Inflammatory macrophage treated with lipopolysaccharide for 4 hours (primary cell): Measurements from ENCODE around the gene NWD2.

Source experiments
- DNase-seq: peaks from one replicate; pipeline ENCODE4 v3.0.0-alpha.2; 2020

NWD2 gene

DNA sequence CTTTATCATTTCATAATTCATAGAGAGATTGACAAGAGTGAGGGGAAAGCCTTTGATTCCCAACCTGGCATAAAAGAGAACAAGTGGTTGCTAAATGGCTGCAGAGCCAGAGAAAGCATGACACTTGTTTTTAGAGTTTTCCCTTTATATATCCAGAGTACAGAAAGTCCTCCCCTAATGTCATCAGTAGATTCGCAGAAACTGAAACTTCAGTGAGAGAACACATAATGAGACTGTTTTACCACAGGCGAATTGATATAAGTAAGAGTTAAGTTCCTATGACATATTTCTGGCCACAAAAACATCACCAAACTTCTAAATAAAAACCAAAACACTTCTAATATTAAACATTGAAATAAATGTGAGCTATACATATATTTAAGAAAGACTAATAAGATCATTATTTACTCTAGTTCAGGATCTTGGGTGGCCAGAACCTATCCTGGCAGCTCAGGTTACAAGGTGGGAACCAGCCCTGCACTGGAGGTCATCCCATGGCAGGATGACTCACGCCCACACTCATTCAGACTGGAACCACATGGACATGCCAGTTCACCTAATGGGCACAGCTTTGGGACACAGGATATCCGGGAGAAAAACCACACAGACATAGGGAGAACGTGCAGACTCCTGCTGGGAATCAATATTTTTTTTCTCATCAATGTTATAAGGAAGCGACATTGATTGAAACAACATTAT lies 35.5 kb downstream of the NWD2 start:
- DNase-seq = no peak

DNA sequence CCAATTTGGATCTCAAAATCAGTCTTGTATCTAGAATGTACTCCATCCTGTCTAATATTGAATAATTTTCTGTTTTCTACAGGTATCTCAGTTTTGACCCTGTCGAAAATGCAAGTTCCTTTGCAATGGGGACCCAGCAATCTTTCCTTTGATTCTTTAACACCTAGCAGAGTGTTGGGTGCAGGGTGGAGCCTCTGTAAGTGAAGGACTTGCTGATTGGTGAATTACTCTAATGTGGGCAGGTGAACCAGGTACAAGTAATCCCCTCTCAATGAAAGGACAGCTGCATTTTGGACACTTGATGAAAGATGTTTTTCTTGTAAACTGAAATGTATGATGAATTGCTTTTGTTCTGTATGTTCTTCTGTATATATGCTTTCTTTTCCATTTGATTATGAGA lies 54.9 kb downstream of the NWD2 start:
- no peak for DNase-seq

DNA sequence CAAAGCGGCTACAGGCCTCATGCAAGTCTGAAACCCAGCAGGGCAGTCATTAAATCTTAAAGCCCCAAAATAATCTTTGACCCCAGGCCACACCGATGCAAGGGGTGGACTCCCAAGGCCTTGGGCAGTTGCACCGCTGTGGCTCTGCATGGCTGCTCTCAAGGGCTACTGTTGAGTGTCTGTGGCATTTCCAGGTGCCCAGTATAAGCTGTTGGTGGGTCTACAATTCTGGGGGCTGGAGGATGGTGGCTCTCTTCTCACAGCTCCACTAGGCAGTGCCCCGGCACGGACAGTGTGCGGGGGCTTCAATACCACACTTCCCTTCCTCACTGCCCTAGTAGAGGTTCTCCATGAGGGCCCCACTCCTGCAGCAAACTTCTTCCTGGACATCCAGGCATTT lies 60.1 kb downstream of the NWD2 start:
- DNase-seq = no peak

DNA sequence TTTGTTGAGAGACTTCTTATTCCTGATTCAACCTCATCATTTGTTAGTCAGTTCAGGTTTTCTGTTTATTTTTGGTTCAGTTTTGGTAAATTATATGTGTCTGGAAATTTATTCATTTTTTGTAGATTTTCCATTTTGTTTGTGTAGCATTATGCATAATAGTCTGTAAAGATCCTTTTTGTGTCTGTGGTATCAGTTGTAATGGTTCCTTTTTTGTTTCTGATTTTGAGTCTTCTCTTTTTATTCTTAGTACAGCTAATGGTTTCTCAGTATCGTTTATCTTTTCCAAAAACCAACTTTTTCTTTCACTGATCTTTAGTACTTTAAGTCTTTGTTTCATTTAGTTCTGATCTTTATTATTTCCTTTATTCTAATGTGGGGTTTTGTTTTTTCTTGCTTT lies 61.4 kb downstream of the NWD2 start:
- DNase-seq = no peak

DNA sequence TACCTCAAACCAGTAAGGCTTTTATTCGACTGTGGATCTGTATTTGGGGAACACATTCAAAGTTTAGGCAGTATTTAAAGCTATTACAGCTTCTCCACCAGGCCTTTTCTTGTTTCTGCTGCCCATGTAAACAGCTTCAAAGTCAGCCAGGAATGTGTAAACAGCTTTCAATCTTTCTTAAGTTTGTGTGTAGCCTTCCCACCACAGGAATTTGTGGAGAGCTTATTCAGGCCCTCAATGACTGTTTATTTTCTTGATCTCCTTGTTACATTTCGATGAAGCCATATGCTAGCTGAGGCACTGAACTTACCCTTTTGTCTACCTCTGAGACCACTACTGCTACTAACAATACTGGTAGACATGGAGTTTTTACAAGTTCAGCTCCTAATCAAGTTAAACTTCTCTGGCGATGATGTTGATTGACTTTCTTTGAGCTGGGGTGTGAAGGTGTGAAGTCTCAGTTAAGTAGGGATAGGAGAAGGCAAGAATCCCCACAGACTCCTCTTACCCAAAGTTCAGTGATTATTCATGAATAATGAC lies 72.6 kb downstream of the NWD2 start:
- DNase-seq = no peak

DNA sequence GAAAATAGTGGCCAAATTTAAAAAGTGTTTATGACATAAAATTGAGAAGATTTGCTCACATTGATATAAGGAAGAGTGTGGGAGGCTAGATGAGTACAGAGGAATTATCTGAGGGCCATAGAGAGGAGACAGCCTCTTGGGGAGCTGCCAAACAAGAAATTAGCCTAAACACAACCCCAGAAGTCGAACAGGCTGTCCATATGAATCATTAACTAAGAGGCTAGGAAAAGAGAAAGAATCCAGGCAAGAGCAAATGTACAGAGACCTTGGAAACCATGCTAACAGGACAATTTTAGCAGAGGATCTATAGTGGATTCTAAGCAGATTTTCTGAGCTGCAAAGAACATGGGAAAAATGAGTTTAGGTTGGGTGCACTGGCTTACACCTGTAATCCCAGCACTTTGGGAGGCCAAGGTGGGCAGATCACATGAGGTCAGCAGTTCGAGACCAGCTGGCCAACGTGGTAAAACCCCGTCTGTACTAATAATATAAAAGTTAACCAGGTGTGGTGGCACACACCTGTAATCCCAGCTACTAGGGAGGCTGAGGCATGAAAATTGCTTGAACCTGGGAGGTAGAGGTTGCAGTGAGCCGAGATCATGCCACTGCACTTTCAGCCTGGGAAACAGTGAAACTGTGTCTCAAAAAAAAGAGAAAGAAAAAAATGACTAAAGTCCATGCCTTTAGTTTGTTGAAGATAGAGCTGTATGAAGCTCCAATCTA lies 76.1 kb downstream of the NWD2 start:
- no peak for DNase-seq

DNA sequence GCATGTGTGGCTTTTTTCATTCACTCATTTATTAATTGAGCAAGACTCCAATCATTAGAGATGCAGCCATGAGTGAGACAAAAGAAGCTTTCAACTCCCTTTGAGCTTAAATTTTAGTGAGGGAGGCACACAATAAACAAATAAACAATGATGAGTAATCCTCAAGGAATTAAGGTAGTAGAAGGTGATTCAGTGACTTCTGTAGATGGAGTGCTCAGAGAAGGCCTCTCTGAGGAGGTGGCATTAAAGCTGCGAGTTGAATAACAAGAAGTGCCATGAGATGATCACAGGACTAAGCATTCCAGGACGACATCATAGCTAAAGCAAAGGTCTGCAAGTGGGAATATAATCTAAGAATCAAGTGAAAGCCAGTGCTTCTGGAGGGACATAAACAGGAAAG lies 77.6 kb downstream of the NWD2 start:
- no peak for DNase-seq

DNA sequence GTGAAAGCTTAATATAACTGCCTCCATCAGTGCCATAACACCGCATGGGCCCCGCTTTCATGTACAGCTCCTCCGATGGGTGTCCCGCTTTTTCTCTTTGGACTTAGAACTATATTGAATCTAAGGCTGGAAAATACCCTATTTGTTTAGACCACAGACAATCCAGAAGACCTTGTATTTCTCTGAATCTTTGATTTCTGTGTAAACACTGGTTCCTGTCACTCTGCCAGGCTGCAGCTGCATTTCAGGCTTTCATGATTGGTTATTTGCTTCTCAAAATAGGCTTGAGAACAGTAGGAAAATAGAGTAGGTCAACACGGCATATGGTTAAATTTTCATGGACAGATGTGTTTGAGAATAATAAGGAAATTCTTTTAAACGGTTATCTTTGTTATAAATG lies 80.0 kb downstream of the NWD2 start:
- no peak for DNase-seq

DNA sequence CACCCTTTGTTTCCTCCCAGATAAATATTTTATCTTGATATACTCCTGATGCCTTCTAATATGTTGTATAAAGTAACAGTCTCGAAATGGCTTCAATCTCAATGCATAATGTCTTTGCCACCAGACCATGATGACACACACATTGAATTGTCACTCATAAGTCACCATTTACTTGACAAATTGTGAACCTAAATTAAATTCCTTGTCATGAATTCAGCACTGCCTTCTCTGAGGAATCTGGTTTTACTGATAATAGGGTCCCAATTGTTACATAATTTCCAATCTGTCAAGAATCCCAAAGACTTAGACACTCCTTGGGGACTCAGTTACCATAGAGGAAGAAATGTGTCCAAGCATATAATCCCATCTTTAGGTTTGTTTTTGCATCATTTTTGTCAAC lies 82.3 kb downstream of the NWD2 start:
- DNase-seq = no peak

DNA sequence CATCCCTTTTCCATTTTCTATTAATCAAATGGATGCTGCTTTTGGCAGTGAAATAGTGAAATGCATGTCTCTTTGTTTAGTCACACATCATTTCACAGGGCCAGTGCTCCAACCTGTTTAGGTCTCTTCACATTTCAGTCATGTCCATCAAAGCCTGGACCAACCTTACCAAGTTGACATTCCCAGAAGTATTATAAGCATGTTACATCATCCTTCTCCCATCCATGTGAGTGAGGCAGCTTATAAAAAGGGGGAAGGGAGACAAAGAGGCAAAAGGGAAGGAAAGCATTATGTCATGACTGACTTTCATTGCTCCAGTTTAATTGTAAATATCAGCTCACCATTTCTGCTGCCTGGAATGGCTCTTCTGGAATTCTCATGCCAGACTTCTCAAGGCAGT lies 94.4 kb downstream of the NWD2 start:
- no peak for DNase-seq

DNA sequence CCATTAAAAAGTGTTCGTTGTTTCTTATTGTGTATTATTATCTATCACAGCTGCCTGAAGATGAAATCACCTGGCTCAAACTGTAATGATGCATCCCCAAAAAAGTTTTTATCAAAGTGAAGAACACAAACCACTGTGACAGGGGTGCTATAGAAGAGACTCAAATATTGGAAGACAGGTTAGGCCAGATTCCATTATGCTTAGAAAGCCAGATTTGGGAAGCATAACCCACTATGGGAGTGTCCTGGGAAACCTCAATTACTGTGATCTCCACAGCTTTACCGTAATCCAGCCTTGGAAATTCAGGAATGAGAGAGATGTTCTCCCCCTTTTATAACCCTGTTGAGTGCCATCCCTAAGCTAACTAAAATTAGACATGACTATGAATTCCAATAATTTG lies 114.2 kb downstream of the NWD2 start:
- no peak for DNase-seq

DNA sequence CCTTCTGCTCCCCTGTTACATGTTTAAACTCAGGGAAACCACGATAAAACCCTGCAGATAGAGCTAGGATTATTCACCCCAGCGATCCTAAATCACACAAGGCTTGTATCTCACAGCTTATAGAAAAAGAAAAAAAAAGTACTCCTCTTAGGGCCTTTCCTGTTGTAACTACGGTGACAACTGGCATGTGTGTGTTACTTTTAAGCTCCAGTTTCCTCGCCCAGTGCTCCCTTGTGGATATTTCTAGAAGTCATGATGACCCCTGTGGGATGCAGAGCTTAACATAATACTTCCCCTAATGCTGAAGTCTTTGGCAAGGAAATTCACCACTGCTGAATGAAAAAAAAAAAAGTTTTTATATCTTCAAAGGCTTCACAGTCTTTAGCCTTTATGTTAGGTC lies 114.7 kb downstream of the NWD2 start:
- DNase-seq = no peak

DNA sequence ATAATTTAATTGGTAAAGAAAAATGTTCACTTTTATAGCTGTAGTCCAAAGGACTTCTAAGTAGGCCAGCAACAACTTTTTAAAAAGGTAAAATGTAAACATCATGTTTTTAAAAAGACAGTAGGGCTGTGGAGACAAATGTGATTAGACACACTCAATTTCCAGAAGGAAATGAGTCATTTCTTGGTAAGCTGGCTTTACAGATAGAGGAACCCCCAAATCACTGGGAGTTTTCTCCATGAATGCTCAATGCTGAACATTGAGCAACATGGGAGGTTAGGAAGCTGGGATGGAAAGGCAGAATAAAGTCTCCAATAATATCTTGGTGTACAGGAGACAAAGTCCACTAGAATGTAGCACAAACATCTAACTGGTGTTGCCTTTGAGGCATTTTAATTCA lies 121.3 kb downstream of the NWD2 start:
- peak; percentile 57 for DNase-seq

DNA sequence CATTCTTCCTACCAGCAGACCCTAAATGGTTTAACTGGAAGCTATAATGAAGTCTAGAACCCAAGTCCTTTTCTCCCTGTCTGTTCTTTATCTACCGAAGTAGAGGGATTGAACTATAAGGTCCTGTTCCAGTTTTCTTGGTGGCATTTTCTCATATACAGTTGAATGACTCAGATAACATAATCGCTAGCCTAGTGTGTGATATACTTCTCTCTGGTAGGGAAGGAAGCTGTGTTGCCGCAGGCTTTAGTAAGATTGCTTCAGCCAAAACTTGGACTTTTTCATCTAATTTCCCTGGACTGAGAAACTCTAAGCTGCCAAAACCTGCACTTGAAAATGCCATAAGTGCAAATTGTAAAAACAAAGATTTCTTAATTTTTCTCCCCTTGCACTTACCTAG lies 123.4 kb downstream of the NWD2 start:
- peak; percentile 78 for DNase-seq

DNA sequence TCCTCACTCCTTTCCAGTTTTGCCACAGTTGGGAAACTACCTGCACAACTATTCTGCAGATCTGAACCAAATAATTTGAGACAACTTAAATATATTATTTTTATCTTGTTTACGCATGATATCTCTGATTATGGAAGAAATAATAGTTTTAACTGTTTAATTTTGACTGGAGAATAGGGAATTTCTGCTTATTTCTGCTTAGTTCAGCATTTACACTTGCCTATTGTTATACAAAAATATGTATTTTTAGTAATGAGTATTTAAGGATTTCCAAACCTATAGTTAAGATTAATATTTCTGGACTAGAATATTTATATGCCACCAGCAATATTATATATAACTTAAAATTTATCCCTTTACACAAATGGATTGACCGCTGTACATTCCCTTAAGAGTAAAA lies 125.5 kb downstream of the NWD2 start:
- no peak for DNase-seq

DNA sequence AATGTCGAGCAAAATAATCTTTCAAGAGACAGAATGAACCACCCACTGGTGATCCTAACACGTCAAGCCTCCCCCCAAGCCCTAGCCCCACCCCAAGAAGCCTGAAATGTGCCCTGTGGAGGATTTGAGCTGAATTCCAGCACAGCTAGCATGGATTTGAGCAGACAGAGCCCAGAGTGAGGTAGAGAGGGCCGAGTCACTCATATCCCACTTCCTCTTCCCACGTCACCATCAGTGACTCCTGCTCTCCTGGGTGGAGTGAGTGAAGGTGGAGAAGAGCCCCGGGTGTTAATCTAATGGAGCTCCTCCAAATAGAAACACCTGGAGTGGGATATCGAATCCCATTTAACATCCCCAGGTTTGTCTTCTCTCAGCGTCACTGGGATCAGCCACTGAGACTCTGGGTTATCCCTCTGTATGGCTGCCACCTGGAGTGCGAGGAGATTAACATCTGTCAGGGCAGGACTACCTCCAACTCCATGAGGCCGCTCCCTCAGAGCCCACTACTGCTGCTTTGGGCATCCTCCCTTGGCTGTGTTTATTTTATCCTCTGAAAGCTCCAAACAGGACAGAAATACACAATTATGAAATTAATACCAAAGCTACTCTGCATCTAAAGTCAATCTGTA lies 136.6 kb downstream of the NWD2 start:
- DNase-seq = no peak

DNA sequence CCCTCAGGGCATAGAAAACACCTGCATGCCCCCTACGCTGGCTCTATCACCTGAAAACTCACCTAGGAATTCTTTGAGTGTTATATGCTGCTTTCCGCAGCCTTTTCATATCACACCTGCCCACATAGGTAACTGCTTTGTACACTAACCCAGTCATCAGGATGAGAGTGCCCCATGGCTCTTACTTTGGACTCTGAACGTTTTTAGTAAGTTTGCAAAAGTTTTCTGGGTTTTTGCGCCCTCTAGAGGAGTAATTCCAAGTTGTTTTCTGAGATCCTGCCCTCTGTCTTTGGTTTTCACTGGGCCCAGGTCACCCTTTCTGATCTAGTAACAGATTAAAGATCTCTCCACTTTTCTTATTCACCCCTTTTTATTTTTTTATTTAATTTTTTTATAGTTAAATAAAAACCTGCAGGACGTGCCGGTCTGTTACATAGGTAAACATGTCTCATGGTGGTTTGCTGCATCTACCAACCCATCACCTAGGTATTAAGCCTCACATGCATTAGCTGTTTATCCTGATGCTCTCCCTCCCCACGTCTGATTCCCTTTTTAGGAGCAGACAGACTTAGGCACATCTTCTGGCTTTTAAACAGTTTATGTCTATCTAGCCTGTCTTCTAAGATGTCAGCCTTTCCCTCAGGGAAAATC lies 139.2 kb downstream of the NWD2 start:
- peak; percentile 59 for DNase-seq

DNA sequence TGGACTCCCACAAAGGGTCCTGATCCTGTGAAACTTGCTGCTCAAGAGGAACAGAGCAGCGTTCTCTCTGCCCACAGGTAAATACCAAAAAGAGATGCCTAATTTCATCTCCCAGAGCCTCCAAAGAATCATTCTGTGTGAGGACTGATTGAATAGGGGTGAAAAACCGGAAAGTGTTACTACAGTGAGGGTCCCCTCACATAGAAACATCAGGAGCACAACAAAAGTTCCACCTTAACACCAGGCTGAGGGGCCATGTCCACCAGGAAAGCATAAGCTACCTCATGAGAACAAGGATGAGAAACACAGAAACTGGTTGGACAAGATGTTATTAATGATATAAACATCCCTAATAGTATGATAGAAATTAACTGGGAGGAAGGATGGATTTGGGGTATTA lies 140.9 kb downstream of the NWD2 start:
- DNase-seq = no peak

DNA sequence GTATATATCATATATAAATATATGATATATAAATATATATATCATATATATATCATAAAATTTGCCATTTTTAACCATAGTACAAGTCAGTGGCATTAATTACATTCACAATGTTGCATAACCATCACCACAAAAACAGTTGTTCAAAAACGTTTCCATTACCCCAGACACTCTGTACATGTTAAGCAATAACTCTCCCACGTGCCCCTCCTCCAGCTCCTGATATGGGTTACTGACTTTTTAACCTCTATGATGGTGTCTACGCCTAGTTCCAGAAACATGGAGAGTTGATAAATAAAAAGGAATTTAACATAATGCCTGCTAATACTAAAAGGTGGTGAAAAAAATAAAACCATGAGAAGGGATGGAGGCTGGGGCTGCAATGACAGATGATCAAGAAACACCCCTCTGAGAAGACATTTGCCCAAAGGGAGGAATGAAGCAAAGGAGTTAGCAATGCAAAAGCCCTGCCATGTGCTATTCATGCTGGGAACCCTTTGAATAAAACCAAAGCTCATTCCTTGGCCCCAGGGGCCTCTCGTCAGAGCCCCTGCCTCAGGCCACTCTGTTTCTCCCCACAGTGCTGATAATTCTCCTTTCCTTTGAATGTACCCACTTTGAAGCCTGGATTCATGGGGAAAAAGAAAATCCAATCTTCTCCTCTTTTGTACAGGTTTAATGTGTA lies 144.3 kb downstream of the NWD2 start:
- peak; percentile 76 for DNase-seq

DNA sequence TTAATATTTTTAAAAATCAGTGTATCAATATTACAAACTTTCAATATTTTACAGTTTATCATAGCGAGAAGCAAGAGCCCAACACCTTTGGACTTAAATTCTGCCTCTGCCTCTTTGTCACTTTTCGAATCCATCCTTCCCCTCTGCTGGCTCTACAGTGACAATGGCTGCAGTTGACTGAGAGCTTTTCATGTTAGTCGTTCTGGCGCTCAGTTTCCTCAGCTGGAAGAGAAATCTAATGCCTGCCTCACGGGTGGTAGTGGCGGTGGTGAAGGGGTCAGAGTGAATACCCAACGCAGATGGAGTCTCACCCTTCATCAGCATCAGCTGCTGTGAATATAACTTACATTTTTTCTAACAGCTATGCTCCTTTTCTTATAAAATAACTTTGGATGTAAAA lies 144.8 kb downstream of the NWD2 start:
- no peak for DNase-seq

DNA sequence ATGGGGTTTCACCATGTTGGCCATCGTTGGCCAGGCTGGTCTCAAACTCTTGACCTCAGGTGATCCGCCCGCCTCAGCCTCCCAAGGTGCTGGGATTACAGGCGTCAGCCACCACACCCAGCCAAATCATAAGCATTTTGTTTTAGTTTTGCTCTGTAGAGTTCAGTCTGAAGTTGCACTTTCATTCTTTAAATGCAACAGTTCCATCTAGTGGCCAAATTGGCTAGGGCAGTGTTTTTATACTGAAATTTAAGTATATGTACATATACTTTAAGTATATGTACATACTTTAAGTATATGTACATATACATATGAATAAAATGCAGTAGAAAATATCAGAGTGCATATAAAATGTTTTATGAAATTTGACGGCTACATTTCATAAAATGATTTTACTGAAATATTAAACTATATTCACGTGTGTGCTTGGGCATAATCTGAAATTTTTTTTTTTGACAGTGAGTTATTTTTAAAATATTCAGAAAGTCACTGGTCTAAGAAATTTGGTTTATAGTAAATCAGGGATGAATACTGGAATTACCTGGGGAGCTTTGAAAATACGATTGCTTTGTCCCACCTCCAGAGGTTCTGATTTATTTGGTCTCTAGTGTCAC lies 145.5 kb downstream of the NWD2 start:
- peak; percentile 86 for DNase-seq

DNA sequence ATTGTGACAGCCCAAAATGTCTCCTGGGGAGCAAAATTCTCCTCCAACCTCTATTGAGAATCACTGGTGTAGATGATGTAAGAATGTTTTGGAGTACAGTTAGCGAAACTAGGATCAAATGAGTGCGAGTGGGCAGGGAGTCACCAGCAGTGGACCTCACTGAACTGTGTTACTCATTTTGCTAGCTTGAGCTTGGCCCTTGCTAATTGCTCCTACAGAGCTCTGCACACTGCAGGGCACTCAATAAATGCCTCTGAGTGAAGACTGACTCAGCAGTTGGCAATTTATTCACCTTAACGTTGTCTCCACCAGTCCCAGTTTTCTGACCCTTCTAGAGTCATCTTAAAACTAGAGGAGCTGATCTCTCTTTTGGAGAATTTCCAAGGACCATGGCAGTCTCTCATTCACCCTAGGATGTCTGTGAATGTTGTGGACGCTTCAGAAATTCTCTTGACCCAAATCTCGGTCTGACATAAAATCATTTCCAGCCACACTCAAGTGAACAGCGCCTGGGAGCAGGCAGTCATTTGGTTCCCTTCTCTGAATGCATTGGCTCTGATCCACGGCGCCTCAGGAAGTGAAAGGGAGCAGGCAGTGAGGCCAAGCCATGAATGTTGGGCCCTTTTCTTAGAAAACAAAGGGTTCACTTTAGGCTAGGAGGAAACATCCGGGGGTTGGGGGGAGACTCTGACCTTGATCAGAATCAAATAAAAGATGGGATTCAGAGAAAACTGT lies 148.1 kb downstream of the NWD2 start:
- DNase-seq = peak; percentile 75
